GM21360 (cell line): ENCODE data around the gene TEDC2.

ENCODE experiments used
- ATAC-seq: cut with Tn5 transposase; IDR thresholded peaks from one replicate; pipeline ENCODE4 v1.9.1; 2021; ENCODE audit warnings: mild to moderate bottlenecking, moderate library complexity; ENCODE audit not compliant: unreplicated experiment

The TEDC2 gene

GRCh38 chr16:2508722-2509400, 49.0 kb downstream of the TEDC2 start:
- ATAC-seq = no peak

GRCh38 chr16:2511128-2511800, 51.4 kb downstream of the TEDC2 start:
- ATAC-seq = no peak

- ATAC-seq = no peak
Observed at GRCh38 chr16:2511996-2512734, 52.3 kb downstream of the TEDC2 start.

- peak; percentile 9 for ATAC-seq
Observed at GRCh38 chr16:2512735-2513404, 53.0 kb downstream of the TEDC2 start.

- ATAC-seq = peak; percentile 63
Observed at GRCh38 chr16:2513405-2514332, 53.8 kb downstream of the TEDC2 start, which contains the start of gene ATP6V0C. Gene ATP6V0C, plus strand, starts transcription at chr16:2513952. Its CDS starts 152 bp downstream, at chr16:2514104.
